HepG2 (cell line): Measurements from ENCODE around the gene ENTPD1. TPM values are rescaled to one million over a fixed set of nuclear protein-coding genes. Genes with fewer than 3 reads are reported as not detected.
"Not testable (repeated sequence)": the region's sequence is repeated elsewhere in the genome, so short reads cannot be mapped to it uniquely, and the experiment has no call there.

Source experiments
- ATAC-seq: fragments of 200-7000 bp; cut with Tn5 transposase; 3 replicates; pipeline ENCODE4 v1.9.1; 2020; ENCODE audit warnings: mild to moderate bottlenecking, moderate library complexity
- BruUV-seq: library from RNA; stranded (reverse); fragments of 400-500 nt; replicated peaks from 2 replicates; lab custom pipeline; 2021; lab: Mats Ljungman, UMichigan
- CTCF ChIA-PET: fragments of 300-600 bp; formaldehyde crosslinking; extraction: SDS; loops from one replicate; lab custom pipeline; 2021; ENCODE audit warnings: low total read pairs, inconsistent platforms, low intra/inter-chr PET ratio; lab: Yijun Ruan, JAX
- POLR2A ChIA-PET: fragments of 350-600 bp; sonication (Branson Sonifier 250); formaldehyde crosslinking; loops from one replicate; lab custom pipeline; 2020; ENCODE audit warnings: antibody characterized with exemption, inconsistent platforms; lab: Yijun Ruan, JAX
- DNase-seq: peaks from one replicate; pipeline ENCODE4 v3.0.0-alpha.2; 2015; ENCODE audit warnings: low spot score
- FAIRE-seq: peaks from 3 replicates; lab custom pipeline; 2011; peaks lifted over from hg19 to GRCh38; lab: Jason Lieb, UNC
- H2AFZ ChIP-seq: one replicate; pipeline ENCODE4 v1.6.1; 2011; ENCODE audit warnings: low read length, inconsistent platforms
- H3K27ac ChIP-seq: fragments of 300-600 bp; 3 replicates; pipeline ENCODE4 v1.8.0; 2011; ENCODE audit warnings: mixed run types, mild to moderate bottlenecking, mixed read lengths, low read length, inconsistent platforms; ENCODE audit not compliant: insufficient read depth; ENCODE audit errors: extremely low read length
- H3K27me3 ChIP-seq, 2 experiments: fragments of 200-600 bp in 1 of 2; 2 replicates in 1 of 2; 3 replicates in 1 of 2; pipeline versions ENCODE4 v1.6.0 to v1.8.0; 2011; ENCODE audit warnings: low read length in 2 of 2, mild to moderate bottlenecking in 2 of 2, moderate library complexity in 2 of 2, inconsistent platforms in 1 of 2; ENCODE audit not compliant: insufficient read depth in 2 of 2, control insufficient read depth in 1 of 2
- H3K36me3 ChIP-seq, 2 experiments: fragments of 200-600 bp in 1 of 2; replicated peaks in 1 of 2; 2 replicates in 1 of 2; 3 replicates in 1 of 2; pipeline versions ENCODE4 v1.5.1 to v1.8.0; 2011; ENCODE audit warnings: low read length in 2 of 2, inconsistent platforms in 1 of 2; ENCODE audit not compliant: insufficient read depth in 2 of 2, control insufficient read depth in 1 of 2
- H3K4me1 ChIP-seq: 2 replicates; pipeline ENCODE4 v1.5.1; 2012; ENCODE audit warnings: low read length, inconsistent platforms; ENCODE audit not compliant: insufficient read depth
- H3K4me2 ChIP-seq: 2 replicates; pipeline ENCODE4 v1.6.0; 2011; ENCODE audit warnings: low read depth, low read length, inconsistent platforms
- H3K4me3 ChIP-seq, 3 experiments: fragments of 200-600 bp in 1 of 3; sonication (generic), shearing (Covaris generic) in 1 of 3; replicated peaks in 1 of 3; 2 replicates each; pipeline ENCODE4 v1.5.1; 2011 to 2016; ENCODE audit warnings: low read length in 3 of 3, inconsistent platforms in 2 of 3, low read depth in 2 of 3, mild to moderate bottlenecking in 2 of 3, control low read depth in 1 of 3, mixed read lengths in 1 of 3; ENCODE audit not compliant: insufficient read depth in 1 of 3
- H3K79me2 ChIP-seq: one replicate; pipeline ENCODE4 v1.6.1; 2011; ENCODE audit warnings: low read length, inconsistent platforms; ENCODE audit not compliant: insufficient read depth
- H3K9ac ChIP-seq: 2 replicates; pipeline ENCODE4 v1.6.0; 2011; ENCODE audit warnings: mild to moderate bottlenecking, low read depth, low read length, inconsistent platforms; ENCODE audit not compliant: insufficient read depth
- H3K9me3 ChIP-seq: 2 replicates; pipeline ENCODE4 v1.5.1; 2012; ENCODE audit warnings: mild to moderate bottlenecking, low read length
- H4K20me1 ChIP-seq: 2 replicates; pipeline ENCODE4 v1.6.0; 2011; ENCODE audit warnings: inconsistent platforms, mild to moderate bottlenecking, low read length, moderate library complexity; ENCODE audit not compliant: insufficient read depth
- GABPA ChIP-seq, 2 experiments: IDR thresholded peaks; 2 replicates each; pipeline ENCODE4 v1.6.1; 2011 to 2016; ENCODE audit warnings: low read depth in 2 of 2, low read length in 1 of 2, missing biosample characterization in 1 of 2, missing genetic modification characterization in 1 of 2
- GTF2F1 ChIP-seq: fragments of 150-350 bp; IDR thresholded peaks from 2 replicates; pipeline ENCODE4 v1.6.1; 2014; ENCODE audit warnings: low read length
- MAFK ChIP-seq, 2 experiments: IDR thresholded peaks in 1 of 2; conservative IDR thresholded peaks in 1 of 2; 2 replicates each; pipeline ENCODE4 v1.6.1; 2011; ENCODE audit warnings: improper control_type of control experiment in 2 of 2, low read length in 2 of 2
- RXRA ChIP-seq: sonication (generic); formaldehyde crosslinking; IDR thresholded peaks from 2 replicates; pipeline ENCODE4 v1.5.1; 2020; ENCODE audit warnings: missing genetic modification reagents
- ZNF816 ChIP-seq: sonication (generic); formaldehyde crosslinking; IDR thresholded peaks from 2 replicates; pipeline ENCODE4 v1.8.0; 2022; ENCODE audit warnings: missing genetic modification reagents, mild to moderate bottlenecking, borderline replicate concordance
- WGBS: methylation state at CpG from one replicate; pipeline ENCODE4 v1.1.6; 2017; ENCODE audit warnings: low lambda C conversion rate; 5-methylcytosine and 5-hydroxymethylcytosine counted together
- in situ Hi-C: cut with HindIII; loops from 2 replicates; pipeline ENCODE4 v1.10.0; 2017; ENCODE audit warnings: low pct_unique_long_range_greater_than_20kb; ENCODE audit not compliant: extremely low pct_ligation_motif_present
- intact Hi-C: fragments of 100-400 bp; cut with micrococcal nuclease; formaldehyde crosslinking; loops from one replicate; pipeline ENCODE4 v1.10.0; 2022; ENCODE audit not compliant: unreplicated experiment
- polyA plus RNA-seq, 8 experiments: library from polyadenylated mRNA; depleted of rRNA in 3 of 8; stranded (reverse) in 7 of 8; unstranded in 1 of 8; fragments of >200 nt; fragmentation: Illumina TruSeq in 4 of 8; extraction: Trizol in 4 of 8; gene quantifications; 2 replicates each; pipeline versions ENCODE4 v1.2.1 to v1.2.3, GENCODE V29; 2011 to 2016; ENCODE audit warnings: low read depth in 4 of 8, missing spikeins in 1 of 8, mixed read lengths in 1 of 8; ENCODE audit not compliant: insufficient read depth in 1 of 8
- total RNA-seq, 5 experiments: library from RNA; depleted of rRNA; stranded (reverse); fragments of >200 nt; fragmentation: Illumina TruSeq; extraction: Trizol; gene quantifications; 2 replicates each; pipeline ENCODE4 v1.2.3, GENCODE V29; 2016; ENCODE audit warnings: low read depth in 1 of 5
- TF ChIP-seq, protein P1 (sequence below): sonication (generic); formaldehyde crosslinking; IDR thresholded peaks from 2 replicates; pipeline ENCODE4 v1.4.0; 2020; ENCODE audit warnings: mild to moderate bottlenecking, missing genetic modification reagents

Gene ENTPD1
- total and polyA plus RNA-seq, 2 of the 13 experiments (the other 11 are each of a cell fraction or from before 2014, with no cell fraction given): 0.07 TPM

DNA sequence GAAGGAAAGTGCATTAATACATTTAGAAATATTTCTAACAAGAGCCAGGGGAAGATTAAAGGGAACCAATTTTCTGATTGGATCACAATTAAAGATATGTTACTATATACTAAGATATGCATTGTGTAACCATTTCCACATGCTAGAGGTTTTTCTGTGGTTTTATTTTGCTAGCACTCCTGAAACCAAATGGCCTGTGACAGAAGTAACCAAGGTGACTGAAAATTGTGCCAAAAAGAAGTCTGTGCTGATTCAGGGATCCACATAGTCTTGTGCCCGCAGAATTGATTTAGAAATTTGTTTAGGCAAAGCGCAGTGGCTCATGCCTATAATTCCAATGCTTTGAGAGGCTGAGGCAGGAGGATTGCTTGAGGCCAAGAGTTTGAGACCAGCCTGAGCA, 153.6 kb downstream of the ENTPD1 start:
- WGBS: 66% methylated on average over 2 of the region's 2 CpGs
- in situ Hi-C loops: no loop called here
- no peak for FAIRE-seq

DNA sequence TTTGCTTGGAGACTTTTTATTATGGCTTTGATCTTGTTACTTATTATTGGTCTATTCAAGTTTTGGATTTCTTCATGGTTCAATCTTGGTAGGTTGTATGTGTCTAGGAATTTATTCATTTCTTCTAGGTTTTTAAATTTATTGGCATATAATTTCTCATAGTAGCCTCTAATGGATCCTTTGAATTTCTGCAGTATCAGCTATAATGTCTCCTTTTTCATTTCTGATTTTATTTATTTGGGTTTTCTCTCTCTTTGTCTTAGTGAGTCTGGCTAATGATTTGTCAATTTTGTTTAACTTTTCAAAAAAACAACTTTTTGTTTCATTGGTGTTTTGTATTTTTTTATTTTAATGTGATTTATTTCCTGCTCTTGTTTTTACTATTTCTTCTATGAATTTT, 160.1 kb downstream of the ENTPD1 start:
- intact Hi-C loops, H3K4me2 ChIP-seq, ATAC-seq, POLR2A ChIA-PET, in situ Hi-C loops, CTCF ChIA-PET, H3K27me3 ChIP-seq, H3K9ac ChIP-seq, DNase-seq, BruUV-seq, H3K79me2 ChIP-seq, FAIRE-seq, H3K27ac ChIP-seq, H3K4me1 ChIP-seq, H2AFZ ChIP-seq, H4K20me1 ChIP-seq, H3K9me3 ChIP-seq, H3K36me3 ChIP-seq, H3K4me3 ChIP-seq: not testable (repeated sequence)
- TF ChIP-seq MAFK (conservative IDR thresholded peaks at IDR 0.05 in 1 of 2, IDR thresholded peaks at IDR 0.05 in 1 of 2; ENCODE audit: low read length in 2 of 2): peak in 1 of 2 experiments; percentile 35; a peak in 1 of 4 replicates

More for the DNA sequence above, 153.6 kb downstream of the ENTPD1 start:
- H3K36me3 ChIP-seq: no peaks in the 10 kb centered on the region
- peaks cover 15% of the 10 kb centered on the region for H3K4me1 ChIP-seq
- no peaks in the 10 kb centered on the region for H3K27me3 ChIP-seq
- no peak overlapping the region for H3K27ac ChIP-seq
- BruUV-seq: no TSS peak
- no peak overlapping the region for H3K9ac ChIP-seq
- H2AFZ ChIP-seq: no peak overlapping the region
- H4K20me1 ChIP-seq: no peaks in the 10 kb centered on the region
- ChIA-PET POLR2A (no interaction called here), CTCF (no interaction called here)
- intact Hi-C loops: loop anchor here (5.0 kb wide), 1 partner anchor 537 kb away; no protein-coding TSS in a partner anchor
- TF ChIP-seq, protein P1, sequence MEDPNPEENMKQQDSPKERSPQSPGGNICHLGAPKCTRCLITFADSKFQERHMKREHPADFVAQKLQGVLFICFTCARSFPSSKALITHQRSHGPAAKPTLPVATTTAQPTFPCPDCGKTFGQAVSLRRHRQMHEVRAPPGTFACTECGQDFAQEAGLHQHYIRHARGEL (CRISPR knock-in tag): no peak
- TF ChIP-seq ZNF816 (CRISPR knock-in tag): no peak
- TF ChIP-seq GTF2F1: no peak
- no peak for TF ChIP-seq RXRA (CRISPR knock-in tag)
- TF ChIP-seq GABPA (IDR thresholded peaks at IDR 0.05; ENCODE audit: low read depth, low read length): no peak
- TF ChIP-seq GABPA (CRISPR knock-in tag; IDR thresholded peaks at IDR 0.05; ENCODE audit: low read depth): no peak
- no peaks in the 10 kb centered on the region for H3K9me3 ChIP-seq
- H3K79me2 ChIP-seq: peaks cover 6% of the 10 kb centered on the region
- no peak overlapping the region for H3K4me3 ChIP-seq
- no peak for ATAC-seq
- DNase-seq: no peak
- H3K4me2 ChIP-seq: no peak overlapping the region

Other genes with a start within 250 kb of the ENTPD1 start
- 16.8 and 21.0 TPM in 2 replicates for gene SORBS1, start 194.8 kb upstream of the ENTPD1 start, total RNA-seq (2016; rRNA removed; fragmentation: Illumina TruSeq; extraction: Trizol)
- gene SORBS1, start 194.8 kb upstream of the ENTPD1 start, polyA plus RNA-seq (2011; rRNA removed): 30.1 and 39.8 TPM in 2 replicates
- 98.4 and 263 TPM in 2 replicates for gene ALDH18A1, start 99.5 kb upstream of the ENTPD1 start, total RNA-seq (2016; rRNA removed; fragmentation: Illumina TruSeq; extraction: Trizol)
- 123 and 180 TPM in 2 replicates for gene ALDH18A1, start 99.5 kb upstream of the ENTPD1 start, polyA plus RNA-seq (2011; rRNA removed)
- 42.2 and 60.0 TPM in 2 replicates for gene TCTN3, start 62.2 kb upstream of the ENTPD1 start, total RNA-seq (2016; rRNA removed; fragmentation: Illumina TruSeq; extraction: Trizol)
- 39.3 and 53.3 TPM in 2 replicates for gene TCTN3, start 62.2 kb upstream of the ENTPD1 start, polyA plus RNA-seq (2011; rRNA removed)
- gene CC2D2B, start 151.8 kb downstream of the ENTPD1 start, total RNA-seq (2016; rRNA removed; fragmentation: Illumina TruSeq; extraction: Trizol): 0.20 and 0.22 TPM in 2 replicates
- not detected in 2 replicates for gene CC2D2B, start 151.8 kb downstream of the ENTPD1 start, polyA plus RNA-seq (2011; rRNA removed)